ENCODE results near the gene EIF1AD. TPM values are rescaled to one million over a fixed set of nuclear protein-coding genes. Genes with fewer than 3 reads are reported as not detected.

The EIF1AD gene
- total and polyA plus RNA-seq, 4 donors: 8.4 to 35.0 (median 22.5) TPM

- no peaks in the 10 kb centered on the region for H3K4me1 ChIP-seq (ENCODE audit: control insufficient read depth in 1 of 2, insufficient read depth in 2 of 2, low read length in 2 of 2)
- intact Hi-C loops (cut with DNase I): no loop called here
- WGBS, 2 donors: 67% methylated on average over 6 of the region's 6 CpGs
- H3K27me3 ChIP-seq (ENCODE audit: control insufficient read depth in 1 of 2, insufficient read depth in 2 of 2, low read length in 1 of 2): no peaks in the 10 kb centered on the region
- H3K9me3 ChIP-seq (ENCODE audit: control insufficient read depth, low read length): no peaks in the 10 kb centered on the region
- no peak overlapping the region for H3K27ac ChIP-seq (ENCODE audit: low read depth in 1 of 2, low read length in 2 of 2)
- ATAC-seq (ENCODE audit: low FRiP score): no peak
- H3K4me3 ChIP-seq (ENCODE audit: low read length in 2 of 2): no peak overlapping the region
- no peaks in the 10 kb centered on the region for H3K36me3 ChIP-seq (ENCODE audit: control insufficient read depth in 1 of 2, insufficient read depth in 2 of 2, low read length in 1 of 2)
- DNase-seq: no peak
Observed at GRCh38 chr11:66044757-66045156, 42.8 kb upstream of the EIF1AD start.

GRCh38 chr11:66042996-66043906 is 41.3 kb upstream of the EIF1AD start:
- Histone ChIP-seq H3K4me1 (ENCODE audit: control insufficient read depth in 1 of 2, insufficient read depth in 2 of 2, low read length in 2 of 2) (no peaks in the 10 kb centered on the region), H3K4me3 (ENCODE audit: low read length in 2 of 2) (no peak overlapping the region), H3K27me3 (ENCODE audit: control insufficient read depth in 1 of 2, insufficient read depth in 2 of 2, low read length in 1 of 2) (no peaks in the 10 kb centered on the region), H3K36me3 (ENCODE audit: control insufficient read depth in 1 of 2, insufficient read depth in 2 of 2, low read length in 1 of 2) (no peaks in the 10 kb centered on the region), H3K27ac (ENCODE audit: low read depth in 1 of 2, low read length in 2 of 2) (no peak overlapping the region), H3K9me3 (ENCODE audit: control insufficient read depth, low read length) (no peaks in the 10 kb centered on the region)
- DNase-seq: no peak
- intact Hi-C loops (cut with DNase I): no loop called here
- WGBS, 2 donors: 97 to 98% methylated on average over 88 of the region's 88 CpGs
- no peak for ATAC-seq (ENCODE audit: low FRiP score)

GRCh38 chr11:66042227-66042995 is 40.5 kb upstream of the EIF1AD start:
- no peaks in the 10 kb centered on the region for H3K9me3 ChIP-seq (ENCODE audit: control insufficient read depth, low read length)
- WGBS, 2 donors: 96 to 97% methylated on average over 81 of the region's 81 CpGs
- no peaks in the 10 kb centered on the region for H3K36me3 ChIP-seq (ENCODE audit: control insufficient read depth in 1 of 2, insufficient read depth in 2 of 2, low read length in 1 of 2)
- H3K27me3 ChIP-seq (ENCODE audit: control insufficient read depth in 1 of 2, insufficient read depth in 2 of 2, low read length in 1 of 2): no peaks in the 10 kb centered on the region
- H3K27ac ChIP-seq (ENCODE audit: low read depth in 1 of 2, low read length in 2 of 2): no peak overlapping the region
- no peak overlapping the region for H3K4me3 ChIP-seq (ENCODE audit: low read length in 2 of 2)
- no peaks in the 10 kb centered on the region for H3K4me1 ChIP-seq (ENCODE audit: control insufficient read depth in 1 of 2, insufficient read depth in 2 of 2, low read length in 2 of 2)
- intact Hi-C loops (cut with DNase I): no loop called here
- ATAC-seq (ENCODE audit: low FRiP score): no peak
- DNase-seq: no peak

- Histone ChIP-seq H3K4me3 (ENCODE audit: low read length in 2 of 2) (no peak overlapping the region), H3K4me1 (ENCODE audit: control insufficient read depth in 1 of 2, insufficient read depth in 2 of 2, low read length in 2 of 2) (no peaks in the 10 kb centered on the region), H3K27me3 (ENCODE audit: control insufficient read depth in 1 of 2, insufficient read depth in 2 of 2, low read length in 1 of 2) (no peaks in the 10 kb centered on the region), H3K27ac (ENCODE audit: low read depth in 1 of 2, low read length in 2 of 2) (no peak overlapping the region), H3K36me3 (ENCODE audit: control insufficient read depth in 1 of 2, insufficient read depth in 2 of 2, low read length in 1 of 2) (no peaks in the 10 kb centered on the region), H3K9me3 (ENCODE audit: control insufficient read depth, low read length) (no peaks in the 10 kb centered on the region)
- ATAC-seq (ENCODE audit: low FRiP score) (no peak), DNase-seq (no peak)
- intact Hi-C loops (cut with DNase I): no loop called here
- WGBS, 2 donors: 90% methylated on average over 3 of the region's 3 CpGs
Observed at GRCh38 chr11:66039765-66040164, 37.8 kb upstream of the EIF1AD start.

GRCh38 chr11:66037327-66037726 is 35.4 kb upstream of the EIF1AD start:
- no peak for DNase-seq
- intact Hi-C loops (cut with DNase I): no loop called here
- H3K27ac ChIP-seq (ENCODE audit: low read depth in 1 of 2, low read length in 2 of 2): no peak overlapping the region
- H3K4me3 ChIP-seq (ENCODE audit: low read length in 2 of 2): no peak overlapping the region
- H3K36me3 ChIP-seq (ENCODE audit: control insufficient read depth in 1 of 2, insufficient read depth in 2 of 2, low read length in 1 of 2): no peaks in the 10 kb centered on the region
- WGBS, 2 donors: 87 to 93% methylated on average over 3 of the region's 3 CpGs
- ATAC-seq (ENCODE audit: low FRiP score): no peak
- H3K4me1 ChIP-seq (ENCODE audit: control insufficient read depth in 1 of 2, insufficient read depth in 2 of 2, low read length in 2 of 2): no peaks in the 10 kb centered on the region
- no peaks in the 10 kb centered on the region for H3K27me3 ChIP-seq (ENCODE audit: control insufficient read depth in 1 of 2, insufficient read depth in 2 of 2, low read length in 1 of 2)
- H3K9me3 ChIP-seq (ENCODE audit: control insufficient read depth, low read length): no peaks in the 10 kb centered on the region

- H3K27ac ChIP-seq (ENCODE audit: low read depth in 1 of 2, low read length in 2 of 2): no peak overlapping the region
- ATAC-seq (ENCODE audit: low FRiP score) (no peak), DNase-seq (no peak)
- H3K9me3 ChIP-seq (ENCODE audit: control insufficient read depth, low read length): no peaks in the 10 kb centered on the region
- H3K36me3 ChIP-seq (ENCODE audit: control insufficient read depth in 1 of 2, insufficient read depth in 2 of 2, low read length in 1 of 2): no peaks in the 10 kb centered on the region
- 71 to 80% methylated on average over 5 of the region's 5 CpGs for WGBS, 2 donors
- H3K4me1 ChIP-seq (ENCODE audit: control insufficient read depth in 1 of 2, insufficient read depth in 2 of 2, low read length in 2 of 2): no peaks in the 10 kb centered on the region
- H3K27me3 ChIP-seq (ENCODE audit: control insufficient read depth in 1 of 2, insufficient read depth in 2 of 2, low read length in 1 of 2): no peaks in the 10 kb centered on the region
- H3K4me3 ChIP-seq (ENCODE audit: low read length in 2 of 2): no peak overlapping the region
- intact Hi-C loops (cut with DNase I): no loop called here
Observed at GRCh38 chr11:66036334-66036710, 34.4 kb upstream of the EIF1AD start.

- Histone ChIP-seq H3K27me3 (ENCODE audit: control insufficient read depth in 1 of 2, insufficient read depth in 2 of 2, low read length in 1 of 2) (no peaks in the 10 kb centered on the region), H3K4me1 (ENCODE audit: control insufficient read depth in 1 of 2, insufficient read depth in 2 of 2, low read length in 2 of 2) (no peaks in the 10 kb centered on the region), H3K9me3 (ENCODE audit: control insufficient read depth, low read length) (no peaks in the 10 kb centered on the region), H3K4me3 (ENCODE audit: low read length in 2 of 2) (no peak overlapping the region), H3K36me3 (ENCODE audit: control insufficient read depth in 1 of 2, insufficient read depth in 2 of 2, low read length in 1 of 2) (no peaks in the 10 kb centered on the region), H3K27ac (ENCODE audit: low read depth in 1 of 2, low read length in 2 of 2) (no peak overlapping the region)
- WGBS, 2 donors: 52 to 55% methylated on average over 9 of the region's 9 CpGs
- ATAC-seq (ENCODE audit: low FRiP score) (no peak), DNase-seq (no peak)
- intact Hi-C loops (cut with DNase I): no loop called here
Observed at GRCh38 chr11:66035653-66036333, 33.8 kb upstream of the EIF1AD start.

GRCh38 chr11:66032957-66033735 is 31.2 kb upstream of the EIF1AD start:
- 89 to 92% methylated on average over 8 of the region's 8 CpGs for WGBS, 2 donors
- Histone ChIP-seq H3K9me3 (ENCODE audit: control insufficient read depth, low read length) (no peaks in the 10 kb centered on the region), H3K27me3 (ENCODE audit: control insufficient read depth in 1 of 2, insufficient read depth in 2 of 2, low read length in 1 of 2) (no peaks in the 10 kb centered on the region), H3K4me1 (ENCODE audit: control insufficient read depth in 1 of 2, insufficient read depth in 2 of 2, low read length in 2 of 2) (no peaks in the 10 kb centered on the region), H3K36me3 (ENCODE audit: control insufficient read depth in 1 of 2, insufficient read depth in 2 of 2, low read length in 1 of 2) (no peaks in the 10 kb centered on the region), H3K27ac (ENCODE audit: low read depth in 1 of 2, low read length in 2 of 2) (no peak overlapping the region), H3K4me3 (ENCODE audit: low read length in 2 of 2) (no peak overlapping the region)
- ATAC-seq (ENCODE audit: low FRiP score): no peak
- intact Hi-C loops (cut with DNase I): no loop called here
- DNase-seq: no peak
